Measurements from ENCODE around the gene KANK2. TPM values are rescaled to one million over a fixed set of nuclear protein-coding genes. Genes with fewer than 3 reads are reported as not detected.
A peak's percentile ranks its signal among the peaks of the same experiment; 100 is the strongest.
"Not testable (repeated sequence)": the region's sequence is repeated elsewhere in the genome, so short reads cannot be mapped to it uniquely, and the experiment has no call there.

The KANK2 gene
- total RNA-seq, 4 donors from 2014 or later = 42.5 to 75.5 (median 65.1) TPM

GRCh38 chr19:11131471-11131870 lies 65.9 kb downstream of the KANK2 start:
- H3K4me1 ChIP-seq = peaks cover 6% of the 10 kb centered on the region
- 85% methylated on average over 6 of the region's 7 CpGs for WGBS
- H3K36me3 ChIP-seq = peaks cover 40% of the 10 kb centered on the region
- H3K27me3 ChIP-seq = no peaks in the 10 kb centered on the region
- H3K27ac ChIP-seq = peak overlapping the region; percentile 14
- no peaks in the 10 kb centered on the region for H3K9me3 ChIP-seq
- no peak for TF ChIP-seq EP300 (IDR thresholded peaks at IDR 0.05)
- no peak for TF ChIP-seq POLR2AphosphoS5 (IDR thresholded peaks at IDR 0.05)
- TF ChIP-seq POLR2A (IDR thresholded peaks at IDR 0.05) = no peak
- no peak for TF ChIP-seq CTCF (IDR thresholded peaks at IDR 0.05)
- DNase-seq (ENCODE audit: low spot score in 2 of 2) = no peak
- no peak overlapping the region for H3K4me3 ChIP-seq

GRCh38 chr19:11130824-11131455 lies 66.4 kb downstream of the KANK2 start:
- TF ChIP-seq EP300 (IDR thresholded peaks at IDR 0.05) = no peak
- TF ChIP-seq POLR2AphosphoS5 (IDR thresholded peaks at IDR 0.05) = no peak
- TF ChIP-seq CTCF (IDR thresholded peaks at IDR 0.05) = peak; percentile 91 to 93
- peak in 1 of 2 donors; percentile 23 for TF ChIP-seq POLR2A (IDR thresholded peaks at IDR 0.05)
- Histone ChIP-seq H3K27ac (peak overlapping the region; percentile 14), H3K4me3 (no peak overlapping the region), H3K27me3 (no peaks in the 10 kb centered on the region), H3K4me1 (peaks cover 8% of the 10 kb centered on the region), H3K36me3 (peaks cover 40% of the 10 kb centered on the region), H3K9me3 (no peaks in the 10 kb centered on the region)
- peak; percentile 90 to 93 for DNase-seq (ENCODE audit: low spot score in 2 of 2)
- WGBS = 63% methylated on average over 13 of the region's 19 CpGs

- Histone ChIP-seq H3K4me3 (no peak overlapping the region), H3K4me1 (peaks cover 8% of the 10 kb centered on the region), H3K27me3 (no peaks in the 10 kb centered on the region), H3K9me3 (no peaks in the 10 kb centered on the region), H3K36me3 (peaks cover 67% of the 10 kb centered on the region), H3K27ac (no peak overlapping the region)
- DNase-seq (ENCODE audit: low spot score in 2 of 2) = no peak
- 84% methylated on average over 15 of the region's 15 CpGs for WGBS
- TF ChIP-seq EP300 (IDR thresholded peaks at IDR 0.05) = no peak
- no peak for TF ChIP-seq CTCF (IDR thresholded peaks at IDR 0.05)
- no peak for TF ChIP-seq POLR2A (IDR thresholded peaks at IDR 0.05)
- TF ChIP-seq POLR2AphosphoS5 (IDR thresholded peaks at IDR 0.05) = no peak
Measured at GRCh38 chr19:11127905-11128304, 69.4 kb downstream of the KANK2 start.

GRCh38 chr19:11125994-11126685 lies 71.2 kb downstream of the KANK2 start:
- DNase-seq (ENCODE audit: low spot score in 2 of 2) = peak; percentile 88

GRCh38 chr19:11124157-11124556 lies 73.2 kb downstream of the KANK2 start:
- H3K27ac ChIP-seq; H3K4me1 ChIP-seq; H3K4me3 ChIP-seq; H3K9me3 ChIP-seq; DNase-seq (ENCODE audit: low spot score in 2 of 2); H3K27me3 ChIP-seq: not testable (repeated sequence)
- peaks cover 72% of the 10 kb centered on the region for H3K36me3 ChIP-seq
- 98% methylated on average over 4 of the region's 4 CpGs for WGBS

More at GRCh38 chr19:11125994-11126685, 71.2 kb downstream of the KANK2 start:
- Histone ChIP-seq H3K9me3 (no peaks in the 10 kb centered on the region), H3K36me3 (peaks cover 64% of the 10 kb centered on the region), H3K27ac (no peak overlapping the region), H3K27me3 (no peaks in the 10 kb centered on the region), H3K4me3 (no peak overlapping the region), H3K4me1 (peaks cover 8% of the 10 kb centered on the region)
- TF ChIP-seq POLR2A (IDR thresholded peaks at IDR 0.05) = no peak
- peak; percentile 64 to 65 for TF ChIP-seq CTCF (IDR thresholded peaks at IDR 0.05)
- no peak for TF ChIP-seq POLR2AphosphoS5 (IDR thresholded peaks at IDR 0.05)
- 63% methylated on average over 11 of the region's 11 CpGs for WGBS

Measured in suprapubic skin (tissue), 4 donors.